OCI-LY7 (cell line): ENCODE results near the gene NEUROG1. TPM values are rescaled to one million over a fixed set of nuclear protein-coding genes. Genes with fewer than 3 reads are reported as not detected.

Source experiments
- BruUV-seq: library from RNA; stranded (reverse); fragments of 400-500 nt; replicated peaks from 2 replicates; lab custom pipeline; 2021; lab: Mats Ljungman, UMichigan
- CTCF ChIA-PET: fragments of 300-600 bp; sonication (Branson Sonifier 250); formaldehyde crosslinking; loops from one replicate; lab custom pipeline; 2022; ENCODE audit warnings: antibody characterized with exemption; ENCODE audit not compliant: unreplicated experiment; lab: Charles Lee
- POLR2A ChIA-PET: fragments of 300-600 bp; sonication (Branson Sonifier 250); formaldehyde crosslinking; loops from one replicate; lab custom pipeline; 2022; ENCODE audit warnings: antibody characterized with exemption; lab: Charles Lee
- DNase-seq: peaks from one replicate; pipeline ENCODE4 v3.0.0-alpha.2; 2015; ENCODE audit warnings: low spot score
- H2AFZ ChIP-seq: fragments of 200-600 bp; sonication (generic), shearing (Covaris generic); 2 replicates; pipeline ENCODE4 v1.6.1; 2014; ENCODE audit warnings: mild to moderate bottlenecking, antibody characterized with exemption, low read length, moderate library complexity
- H3K27ac ChIP-seq: fragments of 200-600 bp; sonication (generic); 2 replicates; pipeline ENCODE4 v1.5.1; 2014; ENCODE audit warnings: mixed run types, low read depth, mild to moderate bottlenecking, moderate library complexity, low read length, inconsistent platforms; ENCODE audit not compliant: poor library complexity, severe bottlenecking
- H3K36me3 ChIP-seq: fragments of 200-600 bp; sonication (generic); 2 replicates; pipeline ENCODE4 v1.6.1; 2014; ENCODE audit warnings: mild to moderate bottlenecking, antibody characterized with exemption, low read length, moderate library complexity, mixed read lengths; ENCODE audit not compliant: insufficient read depth
- H3K4me1 ChIP-seq: fragments of 200-600 bp; sonication (generic); 2 replicates; pipeline ENCODE4 v1.5.1; 2014; ENCODE audit warnings: mild to moderate bottlenecking, low read length; ENCODE audit not compliant: insufficient read depth, poor library complexity, severe bottlenecking
- H3K4me2 ChIP-seq: fragments of 200-600 bp; sonication (generic); 2 replicates; pipeline ENCODE4 v1.6.1; 2014; ENCODE audit warnings: mild to moderate bottlenecking, low read length
- H3K4me3 ChIP-seq: fragments of 200-600 bp; sonication (generic); 2 replicates; pipeline ENCODE4 v1.5.1; 2014; ENCODE audit warnings: mild to moderate bottlenecking, low read depth, low read length; ENCODE audit not compliant: poor library complexity, severe bottlenecking
- H3K79me2 ChIP-seq: fragments of 200-600 bp; sonication (generic); 2 replicates; pipeline ENCODE4 v1.6.1; 2016; ENCODE audit warnings: low read depth, mild to moderate bottlenecking, low read length, moderate library complexity, mixed read lengths; ENCODE audit not compliant: insufficient read depth
- H3K9me2 ChIP-seq: fragments of 200-600 bp; sonication (generic); 2 replicates; pipeline ENCODE4 v1.6.1; 2016; ENCODE audit warnings: mild to moderate bottlenecking, low read length, mixed read lengths; ENCODE audit not compliant: insufficient read depth
- H3K9me3 ChIP-seq: fragments of 200-600 bp; sonication (generic); 2 replicates; pipeline ENCODE4 v1.6.1; 2014; ENCODE audit warnings: mild to moderate bottlenecking, mixed run types, low read length, mixed read lengths
- H4K20me1 ChIP-seq: fragments of 200-600 bp; sonication (generic); 2 replicates; pipeline ENCODE4 v1.6.1; 2014; ENCODE audit warnings: mild to moderate bottlenecking, antibody characterized with exemption, low read length, moderate library complexity, mixed read lengths; ENCODE audit not compliant: insufficient read depth
- EZH2phosphoT487 ChIP-seq: fragments of 200-600 bp; sonication (generic); IDR thresholded peaks from 2 replicates; pipeline ENCODE4 v1.6.1; 2018; ENCODE audit warnings: low read depth, borderline replicate concordance, mild to moderate bottlenecking, mixed run types, antibody characterized with exemption, low read length, moderate library complexity, mixed read lengths
- intact Hi-C: fragments of 100-400 bp; cut with micrococcal nuclease; formaldehyde crosslinking; loops from one replicate; pipeline ENCODE4 v1.10.0; 2022; ENCODE audit not compliant: unreplicated experiment
- total RNA-seq, 2 experiments: library from RNA; depleted of rRNA in 1 of 2; stranded (reverse); fragments of >200 nt in 1 of 2; shearing (Covaris generic) in 1 of 2; gene quantifications; 2 replicates each; pipeline ENCODE4 v1.2.3, GENCODE V29; 2014 to 2022
- TF ChIP-seq, protein P1 (sequence below): fragments of 200-600 bp; sonication (generic); conservative IDR thresholded peaks from 2 replicates; pipeline ENCODE4 v1.5.1; 2014; ENCODE audit warnings: mild to moderate bottlenecking, antibody characterized with exemption, low read length, moderate library complexity, mixed read lengths

The NEUROG1 gene
- total RNA-seq, 2 experiments from 2014 or later = not detected

DNA sequence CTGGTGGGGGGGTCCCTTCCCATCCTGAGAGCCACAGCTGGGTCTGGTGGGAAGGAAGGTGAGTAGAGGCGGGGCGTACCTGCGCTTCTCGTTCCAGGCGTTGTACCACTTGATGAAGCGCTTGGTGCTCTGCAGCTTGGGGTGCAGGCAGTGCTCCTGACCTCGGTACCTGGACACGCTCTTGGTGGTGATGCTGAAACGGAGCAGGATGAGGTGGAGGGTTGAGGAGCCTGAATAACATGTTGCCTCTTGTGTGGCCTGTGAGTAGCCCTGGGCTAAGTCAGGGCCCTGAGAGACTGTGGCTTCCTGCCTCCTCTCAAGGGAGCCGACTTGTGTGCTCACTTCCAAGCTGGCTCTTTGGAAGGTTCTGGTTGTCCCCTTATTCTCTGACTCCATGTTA is 38.7 kb upstream of the NEUROG1 start:
- Histone ChIP-seq H2AFZ (no peak overlapping the region), H3K4me2 (no peak overlapping the region), H3K9me3 (no peaks in the 10 kb centered on the region), H3K9me2 (no peaks in the 10 kb centered on the region), H4K20me1 (no peaks in the 10 kb centered on the region), H3K4me1 (no peaks in the 10 kb centered on the region), H3K79me2 (no peaks in the 10 kb centered on the region), H3K36me3 (no peaks in the 10 kb centered on the region), H3K4me3 (no peak overlapping the region), H3K27ac (no peak overlapping the region)
- intact Hi-C loops = no loop called here
- POLR2A ChIA-PET = no interaction called here
- CTCF ChIA-PET = no interaction called here
- DNase-seq = no peak
- no peak for TF ChIP-seq EZH2phosphoT487
- TF ChIP-seq, protein P1, sequence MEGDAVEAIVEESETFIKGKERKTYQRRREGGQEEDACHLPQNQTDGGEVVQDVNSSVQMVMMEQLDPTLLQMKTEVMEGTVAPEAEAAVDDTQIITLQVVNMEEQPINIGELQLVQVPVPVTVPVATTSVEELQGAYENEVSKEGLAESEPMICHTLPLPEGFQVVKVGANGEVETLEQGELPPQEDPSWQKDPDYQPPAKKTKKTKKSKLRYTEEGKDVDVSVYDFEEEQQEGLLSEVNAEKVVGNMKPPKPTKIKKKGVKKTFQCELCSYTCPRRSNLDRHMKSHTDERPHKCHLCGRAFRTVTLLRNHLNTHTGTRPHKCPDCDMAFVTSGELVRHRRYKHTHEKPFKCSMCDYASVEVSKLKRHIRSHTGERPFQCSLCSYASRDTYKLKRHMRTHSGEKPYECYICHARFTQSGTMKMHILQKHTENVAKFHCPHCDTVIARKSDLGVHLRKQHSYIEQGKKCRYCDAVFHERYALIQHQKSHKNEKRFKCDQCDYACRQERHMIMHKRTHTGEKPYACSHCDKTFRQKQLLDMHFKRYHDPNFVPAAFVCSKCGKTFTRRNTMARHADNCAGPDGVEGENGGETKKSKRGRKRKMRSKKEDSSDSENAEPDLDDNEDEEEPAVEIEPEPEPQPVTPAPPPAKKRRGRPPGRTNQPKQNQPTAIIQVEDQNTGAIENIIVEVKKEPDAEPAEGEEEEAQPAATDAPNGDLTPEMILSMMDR = no peak
- BruUV-seq = no TSS peak

DNA sequence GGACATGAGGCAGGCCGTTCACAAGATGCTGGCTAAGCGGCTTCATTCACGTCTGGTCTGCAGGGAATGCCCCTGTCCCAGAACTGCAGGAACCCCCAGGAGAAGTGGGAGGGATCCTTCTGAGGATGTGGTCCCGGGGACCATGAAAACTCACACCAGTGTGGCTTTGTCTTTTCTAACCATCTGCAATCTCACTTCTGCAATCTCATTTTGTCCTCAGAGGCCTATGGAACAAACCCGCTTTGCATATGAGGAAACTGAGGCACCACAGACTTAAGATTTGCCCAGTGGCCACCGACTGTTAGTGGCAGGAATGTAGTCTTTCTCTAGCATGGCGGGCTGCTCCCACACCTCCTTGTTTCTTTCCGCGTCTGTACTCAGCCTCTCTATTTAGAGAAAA is 36.1 kb upstream of the NEUROG1 start:
- intact Hi-C loops = no loop called here
- Histone ChIP-seq H3K9me2 (no peaks in the 10 kb centered on the region), H3K36me3 (no peaks in the 10 kb centered on the region), H3K9me3 (no peaks in the 10 kb centered on the region), H3K4me1 (no peaks in the 10 kb centered on the region), H3K27ac (no peak overlapping the region), H3K4me3 (no peak overlapping the region), H4K20me1 (no peaks in the 10 kb centered on the region), H3K4me2 (no peak overlapping the region), H3K79me2 (no peaks in the 10 kb centered on the region), H2AFZ (no peak overlapping the region)
- ChIA-PET POLR2A (no interaction called here), CTCF (interaction anchor here (0.6 kb wide), 1 partner anchor 115 kb away, joined by 3 read pairs; no protein-coding TSS in a partner anchor)
- DNase-seq = no peak
- TF ChIP-seq, protein P1 = no peak
- TF ChIP-seq EZH2phosphoT487 = no peak
- no TSS peak for BruUV-seq

- H2AFZ ChIP-seq = no peak overlapping the region
- no peak for DNase-seq
- ChIA-PET POLR2A (no interaction called here), CTCF (interaction anchor here (0.5 kb wide), 1 partner anchor 17 kb away, joined by 3 read pairs; no protein-coding TSS in a partner anchor)
- intact Hi-C loops = no loop called here
- H3K9me3 ChIP-seq = no peaks in the 10 kb centered on the region
- no peak for TF ChIP-seq EZH2phosphoT487
- TF ChIP-seq, protein P1 = no peak
- H3K4me3 ChIP-seq = no peak overlapping the region
- no peak overlapping the region for H3K27ac ChIP-seq
- no peaks in the 10 kb centered on the region for H3K36me3 ChIP-seq
- no TSS peak for BruUV-seq
- no peaks in the 10 kb centered on the region for H3K79me2 ChIP-seq
- no peak overlapping the region for H3K4me2 ChIP-seq
- H4K20me1 ChIP-seq = no peaks in the 10 kb centered on the region
- no peaks in the 10 kb centered on the region for H3K9me2 ChIP-seq
- H3K4me1 ChIP-seq = no peaks in the 10 kb centered on the region
Observed at GRCh38 chr5:135571066-135571609, 35.4 kb upstream of the NEUROG1 start.
